Erythroblast (primary cell): ENCODE results near the gene AMZ1.

Experiments
- GATA1 ChIP-seq: IDR thresholded peaks from 2 replicates; pipeline ENCODE4 v1.6.1; 2011; ENCODE audit warnings: low read depth, mild to moderate bottlenecking, control low read depth, low read length, moderate library complexity
- POLR2A ChIP-seq: IDR thresholded peaks from 2 replicates; pipeline ENCODE4 v1.6.1; 2011; ENCODE audit warnings: mild to moderate bottlenecking, low read length

DNA sequence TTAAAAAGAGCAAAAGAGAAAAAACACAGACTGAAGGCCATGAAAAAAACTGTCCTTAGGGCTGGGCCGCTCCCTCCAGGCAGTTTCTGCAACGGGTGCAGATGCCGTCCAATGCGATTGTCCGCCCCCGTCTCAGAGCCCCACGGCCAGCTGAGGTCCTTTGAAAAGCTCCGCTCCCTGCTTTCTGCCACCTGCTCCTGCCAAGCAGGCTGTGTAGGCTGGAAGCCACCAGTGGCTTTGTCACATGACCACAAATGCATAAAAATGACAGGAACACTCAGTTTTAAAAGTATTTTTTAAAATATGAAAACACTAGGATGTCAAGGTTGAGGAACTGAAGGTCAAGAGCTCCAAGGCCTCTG lies 71.7 kb downstream of the AMZ1 start:
- TF ChIP-seq POLR2A (no peak), GATA1 (no peak)
